Ovary (tissue), 3 donors: ENCODE measurements around the gene CLSTN1.

Experiments
- CTCF ChIP-seq, 3 donors: fragments of 450-650 bp in 2 of 3; fragments of 200-600 bp in 1 of 3; IDR thresholded peaks; one replicate each; pipeline versions ENCODE4 v1.5.1 to v1.8.0; 2016 to 2022; ENCODE audit warnings: antibody characterized with exemption in 3 of 3, mild to moderate bottlenecking in 1 of 3
- EP300 ChIP-seq: sonication (generic); formaldehyde crosslinking; IDR thresholded peaks from one replicate; pipeline ENCODE4 v1.6.1; 2017; ENCODE audit warnings: antibody characterized with exemption
- POLR2A ChIP-seq: fragments of 450-650 bp; IDR thresholded peaks from one replicate; pipeline ENCODE4 v1.6.1; 2017; ENCODE audit warnings: antibody characterized with exemption, mild to moderate bottlenecking, moderate library complexity
- donor health status: DM: no; HTN: no; CAD: no.

GRCh38 chr1:9714257-9714718, 109.5 kb downstream of the CLSTN1 start:
- no peak for TF ChIP-seq POLR2A
- TF ChIP-seq CTCF (IDR thresholded peaks at IDR 0.05) = no peak
- TF ChIP-seq EP300 = no peak
